ENCODE data around the gene HYAL2.

Gene HYAL2

GRCh38 chr3:50350527-50351322 is 28.2 kb upstream of the HYAL2 start, which contains the start of the genes CYB561D2 and NPRL2:
Gene CYB561D2, plus strand, starts transcription at chr3:50350862. Its CDS starts 572 bp downstream, at chr3:50351434.
Gene NPRL2, minus strand, starts transcription at chr3:50350775. Its CDS starts 123 bp downstream, at chr3:50350652.
- DNase-seq (ENCODE audit: low read depth in 2 of 2) = peak; percentile 99

- no peak for DNase-seq (ENCODE audit: low read depth in 2 of 2)
Measured at GRCh38 chr3:50350213-50350526, 27.6 kb upstream of the HYAL2 start.

DNA sequence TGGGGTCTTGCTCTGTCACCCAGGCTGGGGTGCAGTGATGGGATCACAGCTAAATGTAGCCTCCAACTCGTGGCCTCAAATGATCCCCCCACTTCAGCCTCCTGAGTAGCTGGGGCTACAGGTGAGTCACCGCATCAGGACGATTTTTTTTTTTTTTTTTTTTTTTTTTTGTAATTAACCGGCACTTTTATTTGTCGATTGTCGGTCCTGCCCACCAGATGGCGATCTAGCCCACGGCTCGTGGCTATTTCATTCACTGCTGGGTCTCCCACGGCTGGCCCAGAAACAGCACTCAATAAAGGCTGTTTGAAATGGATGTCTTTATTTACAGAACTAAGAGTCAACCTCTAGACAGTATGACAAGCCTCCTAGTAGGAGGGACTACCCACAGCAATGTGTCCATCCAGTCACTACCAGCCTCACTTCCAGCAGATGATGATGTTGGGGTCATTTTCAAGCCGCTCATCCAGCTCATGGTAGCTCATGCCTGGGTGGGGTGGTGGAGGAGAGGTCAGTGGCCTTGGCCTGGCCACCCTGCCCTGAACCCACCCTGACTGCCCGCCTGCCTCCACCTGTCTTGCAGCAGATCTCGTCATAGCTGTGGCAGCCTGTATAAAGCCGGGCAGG is 24.8 kb upstream of the HYAL2 start:
- DNase-seq (ENCODE audit: low read depth in 2 of 2) = peak; percentile 60 to 63

- DNase-seq (ENCODE audit: low read depth in 2 of 2) = peak; percentile 35 to 44
Measured at GRCh38 chr3:50345586-50346234, 23.2 kb upstream of the HYAL2 start, which contains the start of gene ZMYND10. Gene ZMYND10, minus strand, starts transcription at chr3:50345732. Its CDS starts 153 bp downstream, at chr3:50345579.

GRCh38 chr3:50345008-50345407 is 22.5 kb upstream of the HYAL2 start:
- DNase-seq (ENCODE audit: low read depth in 2 of 2) = no peak

DNA sequence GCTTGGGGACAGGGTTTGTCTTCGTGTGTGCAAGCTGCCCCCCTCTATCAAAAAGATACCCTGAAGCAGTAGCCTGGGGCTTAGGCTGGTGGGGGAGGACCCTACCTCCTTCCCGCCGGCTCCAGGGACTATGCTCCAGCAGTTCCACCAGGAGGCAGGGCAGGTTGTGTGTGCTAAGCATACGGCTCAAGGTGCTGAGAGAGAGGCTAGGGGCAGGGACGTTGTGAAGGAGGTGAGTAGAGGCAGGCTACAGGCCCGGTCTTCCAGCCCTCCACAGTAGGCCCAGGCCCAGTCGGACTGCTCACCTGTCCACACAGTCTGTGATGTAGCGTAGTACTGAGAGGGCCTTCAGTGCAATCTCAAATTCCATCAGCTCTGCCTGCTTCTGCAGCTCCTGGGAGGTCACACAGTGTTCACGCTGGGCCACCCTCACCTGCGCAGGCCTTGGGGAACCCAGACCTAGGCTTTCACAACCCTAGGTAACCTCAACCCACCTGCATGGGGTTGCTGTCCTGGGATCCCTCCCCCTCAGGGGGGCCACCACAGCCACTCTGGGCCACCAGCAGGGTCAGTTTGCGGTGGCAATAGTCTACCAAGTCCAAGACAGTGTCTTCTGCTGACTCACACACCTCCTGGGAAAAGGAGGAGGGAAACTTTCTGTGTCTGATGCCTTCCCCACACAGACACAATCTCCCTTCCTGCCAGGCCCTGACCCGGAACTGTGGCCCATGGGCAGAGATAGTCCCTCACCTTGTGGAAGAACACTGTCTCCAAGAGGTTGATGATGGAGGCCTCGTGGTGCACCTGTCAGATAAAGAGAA is 20.5 kb upstream of the HYAL2 start:
- no peak for DNase-seq (ENCODE audit: low read depth in 2 of 2)

DNA sequence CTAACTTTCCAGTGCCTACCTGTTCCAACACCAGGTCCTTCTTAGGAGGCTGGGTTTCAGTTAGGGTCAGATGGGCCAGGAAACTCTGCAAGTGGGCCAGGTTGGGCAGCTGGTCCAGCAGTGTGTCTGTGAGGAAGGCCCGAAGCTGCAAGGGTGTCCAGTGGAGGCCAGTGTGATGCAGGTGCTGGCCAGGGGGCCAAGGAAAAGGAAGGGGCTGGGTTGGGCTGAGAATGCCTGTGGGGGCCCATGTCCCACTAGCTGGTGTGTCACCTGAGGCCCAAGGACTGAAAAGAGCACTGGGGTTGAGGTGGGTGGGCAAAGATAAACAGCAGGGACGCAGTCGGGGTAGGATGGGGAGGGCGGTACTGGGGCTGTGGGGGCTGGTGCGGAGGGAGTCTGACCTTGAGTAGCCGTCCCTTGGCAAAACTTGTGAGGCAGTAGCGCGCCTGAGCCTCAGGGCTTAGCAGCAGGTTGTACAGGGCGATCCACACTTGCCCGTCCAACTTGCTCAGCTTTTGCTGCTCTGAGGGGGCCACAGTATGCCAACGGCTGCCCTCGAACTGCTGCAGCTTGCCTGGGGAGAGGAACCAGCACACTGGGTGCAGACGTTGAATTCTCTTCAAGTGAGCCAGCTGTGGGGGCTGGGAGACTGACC is 19.6 kb upstream of the HYAL2 start:
- DNase-seq (ENCODE audit: low read depth in 2 of 2) = no peak

GRCh38 chr3:50341537-50341936 is 19.0 kb upstream of the HYAL2 start:
- DNase-seq (ENCODE audit: low read depth in 2 of 2) = no peak

- peak in 1 of 2 donors; percentile 30 for DNase-seq (ENCODE audit: low read depth in 2 of 2)
Measured at GRCh38 chr3:50340448-50341329, 18.1 kb upstream of the HYAL2 start, which contains the start of gene RASSF1. Gene RASSF1, minus strand, starts transcription at chr3:50340836. Its CDS starts 31 bp downstream, at chr3:50340805.

DNA sequence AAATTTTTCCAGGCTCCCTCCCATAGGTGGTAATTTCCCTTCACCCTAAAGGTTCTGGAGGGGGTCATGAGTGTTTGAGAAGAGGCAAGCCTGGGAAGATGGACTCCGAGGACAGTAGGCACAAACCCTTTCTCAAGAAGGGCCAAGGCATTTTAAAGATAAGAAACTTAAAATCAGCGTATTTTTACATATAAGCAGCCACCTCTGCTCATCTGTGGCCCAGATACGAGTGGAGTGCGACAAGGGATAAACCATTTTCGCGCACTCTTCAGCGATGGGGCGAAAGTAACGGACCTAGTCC is 17.6 kb upstream of the HYAL2 start:
- DNase-seq (ENCODE audit: low read depth in 2 of 2) = no peak

- no peak for DNase-seq (ENCODE audit: low read depth in 2 of 2)
Measured at GRCh38 chr3:50339485-50340146, 17.1 kb upstream of the HYAL2 start.

DNA sequence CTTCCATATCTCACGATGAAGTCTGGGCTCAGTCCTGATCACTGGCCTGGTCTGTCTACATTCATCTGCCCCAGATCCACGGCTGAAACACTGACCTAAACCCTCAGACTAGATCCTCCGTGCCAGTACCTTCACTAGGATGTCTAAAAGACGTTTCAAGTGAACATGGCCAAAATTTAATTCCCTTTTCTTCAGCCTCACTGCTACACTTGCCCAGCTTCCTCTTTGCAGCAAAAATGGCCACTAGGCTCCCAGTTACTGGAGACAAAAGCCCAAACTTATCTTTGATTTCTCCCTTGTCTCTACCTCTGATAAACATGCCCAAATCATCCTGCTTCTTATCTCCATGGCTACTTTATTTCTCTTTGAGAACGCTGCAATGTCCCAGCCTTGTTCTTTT is 16.4 kb upstream of the HYAL2 start:
- no peak for DNase-seq (ENCODE audit: low read depth in 2 of 2)

GRCh38 chr3:50337175-50337861 is 14.8 kb upstream of the HYAL2 start:
- DNase-seq (ENCODE audit: low read depth in 2 of 2) = peak; percentile 91

DNA sequence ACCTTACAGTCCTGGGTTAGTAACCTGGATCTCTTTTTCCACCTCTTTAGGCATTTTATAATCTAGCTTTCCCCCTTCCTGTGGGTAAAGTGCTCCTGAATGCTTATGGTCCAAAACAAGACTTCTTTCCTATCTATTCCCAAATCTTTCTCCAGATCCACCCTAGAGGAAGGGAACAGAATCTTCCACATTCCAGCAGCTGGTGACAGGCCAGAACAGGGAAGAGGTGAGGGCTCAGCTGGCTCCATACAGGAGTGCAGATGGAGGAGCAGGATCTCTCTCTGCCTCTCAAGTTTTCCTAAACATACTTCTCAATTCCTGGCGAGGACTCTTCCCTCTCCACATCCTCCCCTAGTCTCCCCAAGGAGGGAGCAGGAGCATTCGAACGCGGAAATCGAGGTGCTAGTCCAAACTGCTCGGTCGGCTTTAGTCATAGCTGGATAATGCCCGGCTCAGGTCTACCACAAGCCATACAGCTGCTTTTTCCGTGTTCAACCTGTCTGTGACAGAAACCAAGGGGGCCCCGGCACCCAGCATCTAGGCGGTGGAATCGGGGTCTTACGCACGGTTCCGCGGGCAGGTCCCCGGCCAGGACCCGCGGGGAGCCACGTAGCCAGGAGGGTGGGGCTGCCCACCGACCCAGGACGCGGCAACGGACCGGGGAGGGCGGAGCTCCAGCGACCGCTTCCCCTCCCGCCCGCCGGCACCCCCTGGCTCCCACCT is 14.1 kb upstream of the HYAL2 start:
- DNase-seq (ENCODE audit: low read depth in 2 of 2) = no peak

DNA sequence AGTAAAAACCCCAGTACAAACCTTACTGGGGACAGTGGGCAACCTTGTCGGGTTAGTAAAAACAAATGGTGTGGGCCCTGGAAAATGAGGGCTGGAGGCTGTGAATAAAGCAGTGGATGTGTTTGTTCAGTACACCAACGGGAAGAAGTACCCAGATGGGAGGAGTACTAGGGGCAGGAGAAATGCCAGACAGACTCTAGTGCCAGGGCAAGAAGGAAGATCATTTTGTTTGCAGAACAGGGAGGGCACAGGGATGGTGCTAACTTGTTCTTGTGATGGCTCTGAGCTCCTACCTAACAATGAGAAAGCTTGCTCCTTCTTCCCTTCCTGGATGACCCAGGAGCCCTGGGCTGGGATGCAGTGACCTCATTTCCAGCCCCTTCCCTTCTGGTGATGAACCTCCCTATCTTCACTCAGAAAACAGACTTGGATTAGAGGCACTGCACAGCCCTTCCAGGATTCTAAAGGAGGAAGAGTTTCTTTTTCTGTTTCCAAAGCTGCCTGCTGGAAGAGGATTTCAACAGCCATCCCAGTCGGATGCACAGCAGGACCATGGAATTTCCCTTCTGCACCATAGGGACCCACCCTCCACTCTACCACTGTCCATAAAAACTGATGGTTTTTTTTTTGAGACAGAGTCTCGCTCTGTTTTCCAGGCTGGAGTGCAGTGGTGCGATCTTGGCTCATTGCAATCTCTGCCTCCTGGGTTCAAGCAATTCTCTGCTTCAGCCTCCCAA is 12.0 kb upstream of the HYAL2 start:
- no peak for DNase-seq (ENCODE audit: low read depth in 2 of 2)

- no peak for DNase-seq (ENCODE audit: low read depth in 2 of 2)
Measured at GRCh38 chr3:50333744-50334328, 11.3 kb upstream of the HYAL2 start.

DNA sequence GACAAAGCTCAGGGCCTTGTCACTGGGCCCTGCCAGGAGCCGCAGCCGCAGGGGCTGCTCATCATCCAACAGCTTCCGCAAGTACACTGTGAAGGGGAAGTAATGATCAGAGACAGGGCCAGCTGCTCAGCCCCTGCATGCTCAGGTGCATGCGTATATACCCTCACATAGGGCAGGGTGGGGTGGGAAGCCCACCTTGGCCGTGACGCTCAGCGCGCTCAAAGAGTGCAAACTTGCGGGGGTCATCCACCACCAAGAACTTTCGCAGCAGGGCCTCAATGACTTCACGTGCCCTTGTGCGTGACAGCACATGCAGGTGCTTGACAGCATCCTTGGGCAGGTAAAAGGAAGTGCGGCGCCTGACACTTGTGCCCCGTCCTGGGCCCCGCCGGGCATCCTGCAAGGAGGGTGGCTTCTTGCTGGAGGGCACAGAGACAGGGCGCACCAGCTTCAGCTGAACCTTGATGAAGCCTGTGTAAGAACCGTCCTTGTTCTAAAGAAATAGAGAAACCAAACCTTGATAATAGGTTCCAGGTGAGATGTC is 8.9 kb upstream of the HYAL2 start:
- no peak for DNase-seq (ENCODE audit: low read depth in 2 of 2)
